ENCODE measurements around the gene LRRC46.

Gene LRRC46

DNA sequence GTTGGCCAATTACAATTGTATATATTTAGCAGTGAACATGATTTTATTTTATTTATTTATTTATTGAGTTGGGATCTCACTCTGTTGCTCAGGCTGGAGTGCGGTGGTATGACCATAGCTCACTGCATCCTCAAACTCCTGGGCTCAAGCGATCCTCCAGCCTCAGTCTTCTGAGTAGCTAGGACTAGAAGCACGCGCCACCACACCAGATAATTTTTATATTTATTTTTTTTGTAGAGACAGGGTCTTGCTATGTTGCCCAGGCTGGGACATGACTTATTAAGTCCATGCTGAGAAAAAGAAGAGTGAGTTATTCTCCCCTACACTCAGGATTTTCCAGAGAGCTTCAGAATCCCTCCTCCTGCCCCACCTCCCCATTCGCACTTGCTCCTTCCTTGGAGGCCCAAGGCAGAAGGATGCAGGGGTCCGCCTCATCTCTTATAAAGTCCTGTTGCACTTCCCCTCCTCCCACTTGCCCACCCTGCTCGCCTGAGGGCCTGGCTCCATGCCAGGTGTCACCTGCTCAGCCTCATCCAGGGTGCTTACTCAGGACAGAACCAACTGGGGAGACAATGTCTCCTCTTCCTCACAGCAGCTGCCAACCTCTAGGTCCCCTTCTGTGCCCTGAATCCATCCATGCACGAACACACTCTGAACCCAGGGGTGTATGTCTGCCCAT is 48.4 kb downstream of the LRRC46 start:
- DNase-seq: no peak

- DNase-seq: no peak
Observed at GRCh38 chr17:47882247-47882646, 50.8 kb downstream of the LRRC46 start.

GRCh38 chr17:47882695-47883588 is 51.5 kb downstream of the LRRC46 start:
- DNase-seq: no peak

- DNase-seq: no peak
Observed at GRCh38 chr17:47883589-47884426, 52.3 kb downstream of the LRRC46 start.

GRCh38 chr17:47884427-47884740 is 52.9 kb downstream of the LRRC46 start:
- no peak for DNase-seq

- DNase-seq: no peak
Observed at GRCh38 chr17:47884905-47885730, 53.6 kb downstream of the LRRC46 start.

Data from OCI-M1 (cell line).